DOHH2 (cell line): Measurements from ENCODE around the gene NOD1.

ENCODE experiments used
- H3F3A ChIP-seq: fragments of 200-600 bp; sonication (generic), shearing (Covaris generic); 2 replicates; pipeline ENCODE4 v1.6.0; 2016; ENCODE audit warnings: antibody characterized with exemption, mild to moderate bottlenecking; ENCODE audit not compliant: control insufficient read depth, insufficient read depth
- H3K27ac ChIP-seq: fragments of 200-600 bp; sonication (generic); 2 replicates; pipeline ENCODE4 v1.5.1; 2014; ENCODE audit warnings: low read depth, mild to moderate bottlenecking, low read length, moderate library complexity
- H3K27me3 ChIP-seq: fragments of 200-600 bp; sonication (generic); 2 replicates; pipeline ENCODE4 v1.6.1; 2014; ENCODE audit warnings: mild to moderate bottlenecking, low read length, mixed read lengths; ENCODE audit not compliant: control insufficient read depth
- H3K36me3 ChIP-seq: fragments of 200-600 bp; sonication (generic); 2 replicates; pipeline ENCODE4 v1.6.1; 2014; ENCODE audit warnings: mild to moderate bottlenecking, low read length, moderate library complexity, mixed read lengths; ENCODE audit not compliant: control insufficient read depth
- H3K4me1 ChIP-seq: fragments of 200-600 bp; sonication (generic); 2 replicates; pipeline ENCODE4 v1.6.1; 2014; ENCODE audit warnings: mild to moderate bottlenecking, low read length, mixed read lengths; ENCODE audit not compliant: control insufficient read depth
- H3K4me2 ChIP-seq: fragments of 200-600 bp; sonication (generic); 2 replicates; pipeline ENCODE4 v1.6.0; 2014; ENCODE audit warnings: mild to moderate bottlenecking, low read length, moderate library complexity
- H3K4me3 ChIP-seq: fragments of 200-600 bp; sonication (generic); 2 replicates; pipeline ENCODE4 v1.5.1; 2014; ENCODE audit warnings: mild to moderate bottlenecking, low read length, mixed read lengths
- H3K79me2 ChIP-seq: fragments of 200-600 bp; sonication (generic); 2 replicates; pipeline ENCODE4 v1.6.1; 2014; ENCODE audit warnings: mild to moderate bottlenecking, low read length, mixed read lengths; ENCODE audit not compliant: control insufficient read depth
- H3K9me2 ChIP-seq: fragments of 200-600 bp; sonication (generic); replicated peaks from 2 replicates; pipeline ENCODE4 v1.6.1; 2014; ENCODE audit warnings: mild to moderate bottlenecking, low read length, mixed read lengths; ENCODE audit not compliant: control insufficient read depth
- H3K9me3 ChIP-seq: fragments of 200-600 bp; sonication (generic); 2 replicates; pipeline ENCODE4 v1.6.1; 2014; ENCODE audit warnings: antibody characterized with exemption, low read length, mixed read lengths; ENCODE audit not compliant: control insufficient read depth, insufficient read depth
- H4K20me1 ChIP-seq: fragments of 200-600 bp; sonication (generic); 2 replicates; pipeline ENCODE4 v1.6.0; 2014; ENCODE audit warnings: low read depth, mild to moderate bottlenecking, antibody characterized with exemption, low read length, moderate library complexity; ENCODE audit not compliant: control insufficient read depth, insufficient read depth
- EZH2phosphoT487 ChIP-seq: fragments of 200-600 bp; sonication (generic); IDR thresholded peaks from 2 replicates; pipeline ENCODE4 v1.6.1; 2017; ENCODE audit warnings: borderline replicate concordance, mild to moderate bottlenecking, antibody characterized with exemption, low read length, moderate library complexity, mixed read lengths
- TF ChIP-seq, protein P1 (sequence below): fragments of 200-600 bp; sonication (generic); IDR thresholded peaks from one replicate; pipeline ENCODE4 v1.5.1; 2014; ENCODE audit warnings: antibody characterized with exemption, mild to moderate bottlenecking, low read depth, low read length; ENCODE audit not compliant: poor library complexity, severe bottlenecking

The NOD1 gene

DNA sequence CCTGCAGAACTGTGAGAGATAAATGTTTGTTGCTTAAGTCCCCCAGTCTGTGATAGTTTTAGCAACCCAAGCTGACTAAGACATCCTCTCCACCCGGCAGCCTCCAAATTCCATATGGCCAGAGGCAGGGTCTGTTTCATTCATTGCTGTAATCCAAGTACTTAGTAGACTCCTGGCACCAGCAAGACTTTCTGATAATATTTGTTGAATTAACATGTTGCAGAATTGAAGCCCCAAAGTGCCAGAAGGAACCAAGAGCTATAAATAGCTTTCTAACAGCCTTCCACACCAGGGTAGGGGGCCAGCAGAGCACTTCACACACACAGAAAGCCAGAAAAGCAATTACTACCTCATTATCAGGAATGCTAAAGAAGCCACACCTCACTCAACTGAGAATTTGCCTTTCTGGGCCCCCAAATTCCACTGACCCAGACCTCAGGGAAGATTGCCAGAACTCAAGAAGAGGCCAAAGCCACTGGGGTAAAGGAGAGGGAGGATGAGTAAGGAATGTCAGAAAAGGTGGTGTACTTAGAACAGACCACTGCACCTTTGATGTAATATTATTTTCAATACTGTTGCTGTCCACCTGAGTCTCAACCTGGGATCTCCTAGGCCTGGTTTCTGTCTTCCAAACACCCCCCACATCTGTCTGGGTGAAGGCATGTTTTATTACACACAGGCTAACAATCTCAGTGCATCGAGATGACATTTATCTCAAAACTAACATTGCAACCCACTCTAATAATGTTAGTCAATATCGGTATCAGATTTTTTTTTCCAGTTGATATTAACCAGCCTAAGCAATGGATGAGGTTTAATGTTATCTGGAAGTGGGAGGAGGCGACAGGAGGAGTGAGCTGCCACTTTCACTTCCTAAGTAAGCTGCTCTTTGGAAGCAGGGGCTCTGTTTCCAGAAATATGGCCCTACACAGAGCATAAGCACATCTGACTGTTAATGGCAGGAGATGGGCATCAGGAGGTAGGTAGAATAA is 5.5 kb downstream of the NOD1 start:
- Histone ChIP-seq H3K79me2 (no peaks in the 10 kb centered on the region), H4K20me1 (no peaks in the 10 kb centered on the region), H3K4me1 (peaks cover 67% of the 10 kb centered on the region), H3K4me2 (peak overlapping the region; percentile 29), H3K4me3 (no peak overlapping the region; the same call in 1 of the 2 replicates), H3F3A (no peaks in the 10 kb centered on the region), H3K27ac (no peak overlapping the region), H3K27me3 (0 out of 2 replicates have a peak, but pooled peaks cover 3% of the 10 kb centered on the region), H3K9me2 (no peaks in the 10 kb centered on the region), H3K36me3 (no peaks in the 10 kb centered on the region), H3K9me3 (no peaks in the 10 kb centered on the region)
- TF ChIP-seq, protein P1, sequence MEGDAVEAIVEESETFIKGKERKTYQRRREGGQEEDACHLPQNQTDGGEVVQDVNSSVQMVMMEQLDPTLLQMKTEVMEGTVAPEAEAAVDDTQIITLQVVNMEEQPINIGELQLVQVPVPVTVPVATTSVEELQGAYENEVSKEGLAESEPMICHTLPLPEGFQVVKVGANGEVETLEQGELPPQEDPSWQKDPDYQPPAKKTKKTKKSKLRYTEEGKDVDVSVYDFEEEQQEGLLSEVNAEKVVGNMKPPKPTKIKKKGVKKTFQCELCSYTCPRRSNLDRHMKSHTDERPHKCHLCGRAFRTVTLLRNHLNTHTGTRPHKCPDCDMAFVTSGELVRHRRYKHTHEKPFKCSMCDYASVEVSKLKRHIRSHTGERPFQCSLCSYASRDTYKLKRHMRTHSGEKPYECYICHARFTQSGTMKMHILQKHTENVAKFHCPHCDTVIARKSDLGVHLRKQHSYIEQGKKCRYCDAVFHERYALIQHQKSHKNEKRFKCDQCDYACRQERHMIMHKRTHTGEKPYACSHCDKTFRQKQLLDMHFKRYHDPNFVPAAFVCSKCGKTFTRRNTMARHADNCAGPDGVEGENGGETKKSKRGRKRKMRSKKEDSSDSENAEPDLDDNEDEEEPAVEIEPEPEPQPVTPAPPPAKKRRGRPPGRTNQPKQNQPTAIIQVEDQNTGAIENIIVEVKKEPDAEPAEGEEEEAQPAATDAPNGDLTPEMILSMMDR: no peak
- no peak for TF ChIP-seq EZH2phosphoT487

GRCh38 chr7:30472081-30472783 is 6.4 kb downstream of the NOD1 start:
- 0 out of 2 replicates have a peak, but pooled peaks cover 3% of the 10 kb centered on the region for H3K27me3 ChIP-seq
- no peaks in the 10 kb centered on the region for H4K20me1 ChIP-seq
- no peak overlapping the region for H3K4me3 ChIP-seq
- H3K9me3 ChIP-seq: no peaks in the 10 kb centered on the region
- TF ChIP-seq EZH2phosphoT487: no peak
- TF ChIP-seq, protein P1: no peak
- H3K36me3 ChIP-seq: no peaks in the 10 kb centered on the region
- H3F3A ChIP-seq: no peaks in the 10 kb centered on the region
- no peak overlapping the region for H3K4me2 ChIP-seq
- H3K4me1 ChIP-seq: peaks cover 68% of the 10 kb centered on the region
- H3K27ac ChIP-seq: no peak overlapping the region
- no peaks in the 10 kb centered on the region for H3K9me2 ChIP-seq
- H3K79me2 ChIP-seq: no peaks in the 10 kb centered on the region

- Histone ChIP-seq H3K27ac (no peak overlapping the region), H3K27me3 (no peaks in the 10 kb centered on the region), H3K4me3 (no peak overlapping the region), H3K9me2 (no peaks in the 10 kb centered on the region), H3K4me2 (no peak overlapping the region), H3K36me3 (no peaks in the 10 kb centered on the region), H3F3A (no peaks in the 10 kb centered on the region), H3K79me2 (no peaks in the 10 kb centered on the region), H3K4me1 (peaks cover 63% of the 10 kb centered on the region), H3K9me3 (no peaks in the 10 kb centered on the region), H4K20me1 (no peaks in the 10 kb centered on the region)
- TF ChIP-seq, protein P1: no peak
- no peak for TF ChIP-seq EZH2phosphoT487
Observed at GRCh38 chr7:30471205-30471604, 7.4 kb downstream of the NOD1 start.
